Sigmoid colon (tissue), 7 donors: Measurements from ENCODE around the gene LCE2B. TPM values are rescaled to one million over a fixed set of nuclear protein-coding genes. Genes with fewer than 3 reads are reported as not detected.
A peak's percentile ranks its signal among the peaks of the same experiment; 100 is the strongest.
"Not testable (repeated sequence)": the region's sequence is repeated elsewhere in the genome, so short reads cannot be mapped to it uniquely, and the experiment has no call there.

Source experiments
- DNase-seq: peaks from one replicate; pipeline ENCODE4 v3.0.0-alpha.2; 2019
- H3K27ac ChIP-seq, 4 donors: fragments of 200-600 bp; sonication (generic); one replicate each; pipeline ENCODE4 v1.5.1; 2016 to 2019; ENCODE audit warnings: mild to moderate bottlenecking in 1 of 4
- H3K27me3 ChIP-seq, 3 donors: fragments of 200-600 bp; sonication (generic); one replicate each; pipeline ENCODE4 v1.5.1; 2019; ENCODE audit warnings: mild to moderate bottlenecking in 1 of 3
- H3K36me3 ChIP-seq, 4 donors: fragments of 200-600 bp; sonication (generic); one replicate each; pipeline ENCODE4 v1.5.1; 2016 to 2019
- H3K4me1 ChIP-seq, 4 donors: fragments of 200-600 bp; sonication (generic); one replicate each; pipeline ENCODE4 v1.5.1; 2017 to 2019
- H3K4me3 ChIP-seq, 4 donors: fragments of 200-600 bp; sonication (generic); one replicate each; pipeline ENCODE4 v1.5.1; 2017 to 2019; ENCODE audit warnings: mild to moderate bottlenecking in 2 of 4, moderate library complexity in 1 of 4
- H3K9me3 ChIP-seq, 4 donors: fragments of 200-600 bp in 3 of 4; sonication (generic) in 3 of 4; one replicate each; pipeline versions ENCODE4 v1.5.1 to v1.6.1; 2013 to 2019
- EP300 ChIP-seq, 4 donors: sonication (generic); formaldehyde crosslinking; IDR thresholded peaks; one replicate each; pipeline ENCODE4 v1.6.1; 2017; ENCODE audit warnings: antibody characterized with exemption in 4 of 4
- POLR2A ChIP-seq, 2 donors: fragments of 450-650 bp; IDR thresholded peaks; one replicate each; pipeline ENCODE4 v1.6.1; 2016; ENCODE audit warnings: antibody characterized with exemption in 2 of 2, mild to moderate bottlenecking in 2 of 2, moderate library complexity in 2 of 2
- POLR2AphosphoS5 ChIP-seq, 4 donors: sonication (generic); formaldehyde crosslinking; IDR thresholded peaks; one replicate each; pipeline ENCODE4 v1.6.1; 2017; ENCODE audit warnings: antibody characterized with exemption in 4 of 4
- WGBS, 2 donors: extraction: QIAGEN DNeasy Blood & Tissue Kit; methylation state at CpG; one replicate each; pipeline ENCODE4 v1.1.7; 2013; 5-methylcytosine and 5-hydroxymethylcytosine counted together
- intact Hi-C: fragments of 100-400 bp; cut with DNase I; formaldehyde crosslinking; loops from one replicate; pipeline ENCODE4 v1.15.1; 2023
- polyA plus RNA-seq, 3 donors: library from polyadenylated mRNA; stranded (reverse); fragments of 200-250 nt; gene quantifications; one replicate each; pipeline ENCODE4 v1.2.3, GENCODE V29; 2013
- total RNA-seq, 4 donors: library from RNA; depleted of rRNA; stranded (reverse); fragments of >200 nt; gene quantifications; one replicate each; pipeline ENCODE4 v1.1.0, GENCODE V29; 2016
- TF ChIP-seq, protein P1 (sequence below), 4 experiments: fragments of 450-650 bp in 3 of 4; fragments of 200-600 bp in 1 of 4; IDR thresholded peaks; one replicate each; pipeline ENCODE4 v1.5.1; 2016 to 2019; ENCODE audit warnings: antibody characterized with exemption in 4 of 4, mild to moderate bottlenecking in 3 of 4, moderate library complexity in 2 of 4
- donor health status: healthy with polysubstance abuse.
- donor health status: Bipolar disorder and iron deficiency.
- donor health status: healthy.

LCE2B gene, protein sequence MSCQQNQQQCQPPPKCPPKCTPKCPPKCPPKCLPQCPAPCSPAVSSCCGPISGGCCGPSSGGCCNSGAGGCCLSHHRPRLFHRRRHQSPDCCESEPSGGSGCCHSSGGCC
- total RNA-seq (not detected), polyA plus RNA-seq (not detected)

DNA sequence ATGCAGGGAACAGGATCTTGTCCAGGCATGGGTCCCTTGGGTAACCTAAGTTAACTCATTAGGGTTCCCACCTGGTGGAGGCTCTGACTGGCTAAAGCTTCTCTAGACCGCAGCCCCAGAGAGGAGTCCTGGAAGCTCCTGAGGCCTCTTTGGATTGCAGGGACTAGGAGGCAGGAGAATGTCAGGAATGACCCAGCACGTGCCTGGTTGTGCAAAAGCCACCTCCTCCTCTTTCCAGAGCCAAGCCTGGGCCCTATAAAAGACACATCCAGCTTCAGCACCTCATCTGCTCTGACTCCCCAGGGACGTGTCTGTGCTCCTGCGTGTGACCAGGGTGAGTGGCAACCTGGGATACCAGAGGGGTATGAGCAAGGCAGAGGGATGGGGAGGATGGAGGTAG is at the start of gene LCE2B:
Gene LCE2B, plus strand, starts transcription at position 301 of the 400 bp plus-strand sequence. CDS start 721 bp downstream, outside the sequence.
- H3K9me3 ChIP-seq, H3K4me3 ChIP-seq, H3K27ac ChIP-seq, H3K27me3 ChIP-seq, H3K4me1 ChIP-seq, DNase-seq, intact Hi-C loops, H3K36me3 ChIP-seq: not testable (repeated sequence)
- WGBS, 2 donors = 63 to 79% methylated on average over 4 of the region's 4 CpGs

GRCh38 chr1:152640351-152640750 is 45.6 kb upstream of the LCE2B start:
- Histone ChIP-seq H3K36me3 (no peaks in the 10 kb centered on the region), H3K27me3 (no peaks in the 10 kb centered on the region), H3K27ac (no peak overlapping the region), H3K4me3 (no peak overlapping the region), H3K9me3 (peaks cover 0 to 3% (median 0%) of the 10 kb centered on the region in 4 donors), H3K4me1 (no peaks in the 10 kb centered on the region)
- 78 to 85% methylated on average over 1 of the region's 1 CpG for WGBS, 2 donors
- no peak for TF ChIP-seq POLR2A (IDR thresholded peaks at IDR 0.05)
- no peak for TF ChIP-seq POLR2AphosphoS5 (IDR thresholded peaks at IDR 0.05)
- TF ChIP-seq, protein P1, sequence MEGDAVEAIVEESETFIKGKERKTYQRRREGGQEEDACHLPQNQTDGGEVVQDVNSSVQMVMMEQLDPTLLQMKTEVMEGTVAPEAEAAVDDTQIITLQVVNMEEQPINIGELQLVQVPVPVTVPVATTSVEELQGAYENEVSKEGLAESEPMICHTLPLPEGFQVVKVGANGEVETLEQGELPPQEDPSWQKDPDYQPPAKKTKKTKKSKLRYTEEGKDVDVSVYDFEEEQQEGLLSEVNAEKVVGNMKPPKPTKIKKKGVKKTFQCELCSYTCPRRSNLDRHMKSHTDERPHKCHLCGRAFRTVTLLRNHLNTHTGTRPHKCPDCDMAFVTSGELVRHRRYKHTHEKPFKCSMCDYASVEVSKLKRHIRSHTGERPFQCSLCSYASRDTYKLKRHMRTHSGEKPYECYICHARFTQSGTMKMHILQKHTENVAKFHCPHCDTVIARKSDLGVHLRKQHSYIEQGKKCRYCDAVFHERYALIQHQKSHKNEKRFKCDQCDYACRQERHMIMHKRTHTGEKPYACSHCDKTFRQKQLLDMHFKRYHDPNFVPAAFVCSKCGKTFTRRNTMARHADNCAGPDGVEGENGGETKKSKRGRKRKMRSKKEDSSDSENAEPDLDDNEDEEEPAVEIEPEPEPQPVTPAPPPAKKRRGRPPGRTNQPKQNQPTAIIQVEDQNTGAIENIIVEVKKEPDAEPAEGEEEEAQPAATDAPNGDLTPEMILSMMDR (IDR thresholded peaks at IDR 0.05) = no peak
- no peak for TF ChIP-seq EP300 (IDR thresholded peaks at IDR 0.05)
- intact Hi-C loops = no loop called here
- DNase-seq = no peak

GRCh38 chr1:152643945-152644344 is 42.0 kb upstream of the LCE2B start:
- WGBS, 2 donors = 41 to 58% methylated on average over 3 of the region's 3 CpGs
- H3K4me1 ChIP-seq = no peaks in the 10 kb centered on the region
- no peaks in the 10 kb centered on the region for H3K27me3 ChIP-seq
- H3K9me3 ChIP-seq = no peaks in the 10 kb centered on the region
- no peaks in the 10 kb centered on the region for H3K36me3 ChIP-seq
- no peak overlapping the region for H3K27ac ChIP-seq
- TF ChIP-seq POLR2AphosphoS5 (IDR thresholded peaks at IDR 0.05) = no peak
- no peak overlapping the region for H3K4me3 ChIP-seq
- intact Hi-C loops = no loop called here
- DNase-seq = no peak

DNA sequence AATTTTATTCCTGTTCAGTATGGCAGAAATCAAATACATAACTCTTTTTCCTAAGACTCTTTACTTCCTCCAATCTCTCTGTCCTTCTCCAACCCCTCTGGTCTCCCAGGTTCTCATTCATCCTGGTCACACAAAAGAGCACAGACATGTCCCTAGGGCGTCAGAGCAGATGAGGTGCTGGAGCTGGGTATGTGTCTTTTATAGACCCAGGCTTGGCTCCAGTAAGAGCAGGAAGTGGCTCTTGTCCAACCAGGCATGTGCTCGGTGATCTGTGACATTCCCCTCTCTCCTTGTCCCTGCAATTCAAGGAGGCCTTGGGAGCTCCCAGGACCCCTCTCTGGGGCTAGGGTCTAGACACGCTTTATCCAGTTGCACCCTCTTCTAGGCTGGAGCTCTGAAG is 40.8 kb upstream of the LCE2B start:
- H3K4me1 ChIP-seq = no peaks in the 10 kb centered on the region
- H3K27me3 ChIP-seq = no peaks in the 10 kb centered on the region
- TF ChIP-seq POLR2A (IDR thresholded peaks at IDR 0.05) (no peak), POLR2AphosphoS5 (IDR thresholded peaks at IDR 0.05) (no peak), EP300 (IDR thresholded peaks at IDR 0.05) (no peak)
- TF ChIP-seq, protein P1 (IDR thresholded peaks at IDR 0.05) = no peak
- no peak for DNase-seq
- H3K27ac ChIP-seq = no peak overlapping the region
- H3K9me3 ChIP-seq = no peaks in the 10 kb centered on the region
- 33 to 46% methylated on average over 3 of the region's 3 CpGs for WGBS, 2 donors
- intact Hi-C loops = no loop called here
- no peaks in the 10 kb centered on the region for H3K36me3 ChIP-seq
- no peak overlapping the region for H3K4me3 ChIP-seq

GRCh38 chr1:152646656-152647055 is 39.3 kb upstream of the LCE2B start:
- no peak overlapping the region for H3K27ac ChIP-seq
- intact Hi-C loops = no loop called here
- DNase-seq = no peak
- H3K27me3 ChIP-seq = no peaks in the 10 kb centered on the region
- no peak for TF ChIP-seq POLR2A (IDR thresholded peaks at IDR 0.05)
- H3K4me1 ChIP-seq = no peaks in the 10 kb centered on the region
- H3K36me3 ChIP-seq = no peaks in the 10 kb centered on the region
- H3K4me3 ChIP-seq = no peak overlapping the region
- no peaks in the 10 kb centered on the region for H3K9me3 ChIP-seq

DNA sequence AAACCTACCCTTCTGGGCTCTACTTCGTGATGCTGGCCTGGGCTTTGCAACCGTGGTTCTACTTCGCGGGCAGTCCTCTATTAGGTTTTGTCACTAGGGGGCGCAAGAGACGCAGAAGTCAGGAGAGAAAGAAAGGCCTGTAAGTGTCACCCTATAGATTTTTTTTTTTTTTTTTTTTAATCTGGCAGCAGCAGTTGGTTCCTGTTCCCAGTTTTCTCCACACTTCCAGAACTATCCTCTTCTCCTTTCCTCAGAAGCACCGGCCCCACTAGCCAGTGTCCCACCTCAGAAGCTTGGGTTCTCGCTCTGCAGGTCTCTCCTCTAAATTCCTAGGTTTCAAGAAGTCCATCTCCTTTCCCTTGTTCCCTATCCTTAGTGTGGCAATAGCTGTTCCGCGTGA is 31.8 kb upstream of the LCE2B start:
- Histone ChIP-seq H3K4me3 (no peak overlapping the region), H3K27me3 (no peaks in the 10 kb centered on the region), H3K36me3 (no peaks in the 10 kb centered on the region), H3K9me3 (no peaks in the 10 kb centered on the region), H3K4me1 (no peaks in the 10 kb centered on the region), H3K27ac (no peak overlapping the region)
- intact Hi-C loops = loop anchor here (10.0 kb wide), 1 partner anchor 571 kb away; no protein-coding TSS in a partner anchor
- 31 to 32% methylated on average over 10 of the region's 10 CpGs for WGBS, 2 donors
- no peak for DNase-seq
- no peak for TF ChIP-seq POLR2A (IDR thresholded peaks at IDR 0.05)
- TF ChIP-seq, protein P1 (IDR thresholded peaks at IDR 0.05) = peak in 1 of 4 experiments; percentile 38
